SHP77 (cell line): ENCODE results near the gene LAMP5.

Experiments
- DNase-seq, 2 experiments: peaks; one replicate each; lab custom pipeline; 2025; lab: John Stamatoyannopoulos, UW

The LAMP5 gene

GRCh38 chr20:9514461-9515213 is at the start of gene LAMP5:
LAMP5 (plus strand) TSS chr20:9514590; CDS start chr20:9514853, 263 bp downstream.
- DNase-seq = no peak

DNA sequence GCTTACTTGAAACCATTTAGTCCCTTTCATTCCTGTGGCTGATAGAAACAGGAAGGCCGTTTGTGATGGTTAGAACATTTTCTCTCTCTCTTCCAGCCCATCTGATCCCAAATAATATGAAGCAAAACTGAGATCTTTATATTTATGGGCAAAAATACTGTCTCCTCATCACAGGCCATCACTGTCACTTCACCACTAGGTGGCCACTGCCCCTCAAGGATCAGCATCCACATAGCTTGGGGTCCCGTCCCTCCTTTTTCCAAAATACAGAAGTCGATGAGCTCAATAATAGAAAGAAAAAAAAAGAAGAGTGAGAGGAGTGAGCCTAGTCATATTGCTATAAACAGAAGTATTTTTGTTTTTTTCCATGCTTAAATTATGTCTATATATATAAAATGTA is 46.4 kb upstream of the LAMP5 start:
- DNase-seq = no peak

DNA sequence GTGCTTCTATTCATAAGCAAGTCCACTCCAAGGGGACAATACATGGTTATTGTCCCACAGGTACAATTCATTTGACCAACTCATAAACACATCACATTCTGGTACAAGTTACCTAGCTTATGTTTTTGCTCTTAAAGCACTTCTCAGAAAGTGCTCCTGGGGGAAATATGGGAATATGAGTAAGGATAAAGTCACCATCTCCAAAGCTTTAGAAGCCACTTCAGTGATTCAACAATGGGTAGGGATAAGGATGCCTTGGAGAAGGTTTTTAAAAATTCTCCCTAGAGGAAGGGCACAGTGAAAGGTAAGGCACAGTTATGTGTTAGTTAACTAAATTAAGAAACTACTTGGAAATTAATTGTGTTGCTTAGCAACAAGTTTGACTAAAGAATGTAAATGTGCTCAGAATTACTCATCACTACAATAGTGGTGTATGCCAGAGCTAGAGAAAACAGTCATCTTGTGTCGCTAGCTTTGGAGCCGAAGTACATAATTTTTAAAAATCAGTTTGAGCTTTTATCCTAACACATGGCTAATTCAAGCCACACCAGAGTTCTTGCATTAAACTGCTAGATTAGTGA is 39.5 kb upstream of the LAMP5 start:
- DNase-seq = no peak

DNA sequence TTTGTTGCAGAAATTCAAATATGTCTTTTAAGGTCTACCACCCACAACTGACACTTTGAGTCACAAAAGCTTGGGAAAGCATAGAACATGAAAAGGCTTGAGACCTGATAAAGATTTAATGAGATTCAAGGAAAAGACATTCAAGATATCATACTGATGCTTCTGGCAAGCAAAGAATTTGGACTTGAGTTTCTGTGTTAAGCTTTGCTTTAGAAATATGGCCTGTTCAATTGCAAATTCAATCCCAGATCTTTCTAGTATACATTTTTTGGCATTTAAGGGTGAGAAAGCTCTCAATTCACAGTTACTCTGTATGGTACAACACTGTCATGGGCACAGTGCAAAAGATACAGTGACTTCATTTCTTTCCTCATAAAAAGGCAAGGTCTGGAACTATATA is 38.9 kb upstream of the LAMP5 start:
- no peak for DNase-seq

DNA sequence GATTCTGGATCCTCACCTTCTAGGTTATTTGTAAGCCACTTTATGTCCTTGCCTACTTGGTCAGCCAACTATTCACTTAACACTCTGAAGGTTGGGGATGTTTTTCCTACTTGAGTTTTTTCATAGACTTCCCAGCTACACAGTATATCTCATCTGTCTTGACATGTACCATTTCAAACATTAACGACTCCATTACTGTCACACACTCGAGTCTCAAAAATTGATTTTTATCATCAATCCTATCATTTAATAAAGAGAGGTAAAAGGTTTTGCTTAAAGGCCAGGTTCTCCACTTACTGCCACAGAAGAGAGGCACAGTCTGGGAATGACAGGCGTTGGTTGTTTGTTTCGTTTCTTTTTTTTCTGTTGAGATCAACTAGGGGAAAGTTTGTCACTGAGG is 38.2 kb upstream of the LAMP5 start:
- no peak for DNase-seq

- no peak for DNase-seq
These were observed 37.8 kb upstream of the LAMP5 start for GRCh38 chr20:9476637-9477036.

- DNase-seq = no peak
These were observed 35.6 kb upstream of the LAMP5 start for GRCh38 chr20:9478771-9479170.

DNA sequence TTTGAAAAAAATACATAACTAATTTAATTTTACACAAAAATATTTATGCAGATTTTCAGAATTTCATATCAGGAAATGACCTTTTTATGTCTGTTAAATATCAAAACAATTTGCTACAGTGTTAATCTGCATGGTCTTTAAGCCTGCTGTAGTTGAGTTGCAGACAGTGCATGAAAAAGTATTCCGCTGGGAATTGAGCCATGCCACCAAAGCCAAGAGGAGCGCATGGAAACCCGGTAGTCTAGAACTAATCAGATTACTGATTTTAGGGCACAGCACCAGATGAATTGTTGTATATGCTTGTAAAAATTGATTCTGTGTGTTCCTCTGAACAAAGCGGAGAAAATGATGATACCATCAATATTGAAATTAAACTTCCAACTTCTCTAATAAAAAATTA is 34.3 kb upstream of the LAMP5 start:
- no peak for DNase-seq

DNA sequence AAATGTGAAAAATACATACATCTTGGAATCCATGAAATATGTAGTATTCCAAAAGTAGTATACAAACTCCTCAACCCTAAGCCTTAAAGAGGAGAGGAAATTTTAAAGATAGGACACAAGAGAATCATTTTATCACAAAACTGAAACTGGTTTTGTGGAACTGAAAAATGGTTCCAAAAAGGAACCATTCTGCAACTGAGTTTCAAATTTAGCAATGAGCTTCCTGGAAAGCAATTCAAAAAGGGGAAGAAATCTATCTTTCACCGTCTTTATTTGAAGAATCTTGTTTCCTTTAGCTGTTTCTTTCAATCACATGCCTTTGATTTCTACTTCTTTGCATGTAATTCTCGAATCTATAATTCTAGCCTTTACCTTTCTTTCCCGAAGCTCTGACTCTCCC is 32.2 kb upstream of the LAMP5 start:
- DNase-seq = no peak

DNA sequence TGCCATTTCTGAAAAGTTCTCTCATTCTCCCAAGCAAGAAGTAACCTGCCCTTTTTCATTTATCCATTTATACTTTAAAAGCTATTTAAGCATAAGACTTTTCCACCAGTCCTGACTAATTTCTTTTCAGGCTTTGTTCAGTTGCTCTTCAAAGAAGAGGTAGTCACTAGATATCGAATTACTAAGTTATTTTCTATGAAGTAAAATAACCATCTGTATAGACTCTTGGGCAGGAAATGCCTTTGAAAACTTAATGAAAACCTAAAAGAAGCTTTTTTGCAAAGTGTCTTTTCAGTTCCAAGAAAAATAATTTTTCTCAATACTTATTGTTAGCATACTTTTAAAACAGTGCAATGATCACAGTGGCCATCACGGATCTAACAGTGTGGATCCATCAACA is 31.3 kb upstream of the LAMP5 start:
- no peak for DNase-seq

DNA sequence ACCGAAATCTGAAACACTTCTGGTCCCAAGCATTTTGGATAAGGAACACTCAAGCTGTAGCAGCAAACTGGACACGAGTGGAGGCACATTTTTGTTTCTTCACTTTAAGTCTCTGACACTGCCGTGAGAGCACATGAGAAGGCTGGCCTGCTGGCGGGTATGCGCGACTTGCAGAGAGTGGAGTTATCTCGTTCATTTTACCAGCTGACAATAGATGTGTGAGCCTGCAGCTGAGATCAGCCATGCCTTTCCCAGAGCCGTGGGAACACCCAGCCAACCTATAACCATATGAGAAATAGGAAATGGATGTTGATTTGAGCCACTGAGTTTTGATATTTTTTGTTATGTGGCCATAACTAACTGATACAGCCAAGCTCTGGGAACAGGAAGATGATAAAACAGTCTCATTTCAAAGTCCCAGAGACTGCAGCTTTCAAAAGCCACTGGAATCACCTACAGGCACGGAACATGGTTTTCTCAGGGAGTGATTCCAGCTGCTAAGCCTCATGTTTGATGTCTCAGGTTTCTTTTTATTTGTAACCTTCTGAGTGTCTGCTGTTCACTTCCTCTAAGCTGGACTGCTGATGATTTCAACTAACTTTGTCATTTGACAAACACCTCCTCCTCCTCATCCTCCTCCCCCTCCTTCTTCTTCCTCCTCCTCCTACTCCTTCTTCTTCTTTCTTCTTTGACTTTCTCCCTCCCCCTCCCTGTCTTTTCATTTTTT is 28.6 kb upstream of the LAMP5 start:
- no peak for DNase-seq

DNA sequence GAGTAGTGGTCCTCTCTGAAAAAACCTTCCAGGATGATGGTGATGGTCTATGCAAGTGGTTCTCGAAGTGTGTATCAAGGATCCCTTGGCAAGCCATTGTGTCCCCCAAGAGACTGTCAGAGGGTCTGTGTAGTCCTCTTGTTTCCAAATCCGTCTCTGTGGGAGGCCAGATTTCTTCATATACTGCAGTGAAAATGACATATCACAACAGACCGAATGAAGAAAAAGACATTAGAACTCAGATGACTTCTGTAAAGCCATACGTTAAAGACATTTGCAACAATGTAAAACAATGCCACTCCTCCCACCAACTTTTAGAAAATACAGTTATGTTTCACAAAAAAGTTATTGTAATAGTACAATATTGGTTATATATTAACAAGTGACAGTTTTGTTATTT is 27.2 kb upstream of the LAMP5 start:
- DNase-seq = no peak

DNA sequence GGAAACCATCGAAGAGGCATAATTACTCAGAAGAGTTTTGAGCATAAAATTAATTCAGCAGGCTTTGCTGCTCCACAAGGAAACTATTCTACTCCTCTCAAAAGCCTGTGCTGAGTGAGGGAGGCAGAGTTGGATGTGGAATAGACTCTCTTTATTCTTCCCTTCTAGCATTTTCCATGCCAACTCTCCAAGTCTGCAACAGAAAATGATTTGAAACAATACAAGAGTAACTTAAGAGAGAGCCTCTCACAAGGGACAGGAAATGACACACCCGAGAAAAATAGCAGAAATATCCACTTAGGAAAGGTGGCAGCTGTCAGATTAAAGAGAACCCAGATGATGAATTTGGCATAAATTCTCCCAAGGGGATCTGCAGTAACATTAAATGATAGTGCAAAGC is 26.3 kb upstream of the LAMP5 start:
- DNase-seq = no peak

- DNase-seq = no peak
These were observed 24.2 kb upstream of the LAMP5 start for GRCh38 chr20:9490161-9490560.

GRCh38 chr20:9490631-9491030 is 23.8 kb upstream of the LAMP5 start:
- DNase-seq = no peak

DNA sequence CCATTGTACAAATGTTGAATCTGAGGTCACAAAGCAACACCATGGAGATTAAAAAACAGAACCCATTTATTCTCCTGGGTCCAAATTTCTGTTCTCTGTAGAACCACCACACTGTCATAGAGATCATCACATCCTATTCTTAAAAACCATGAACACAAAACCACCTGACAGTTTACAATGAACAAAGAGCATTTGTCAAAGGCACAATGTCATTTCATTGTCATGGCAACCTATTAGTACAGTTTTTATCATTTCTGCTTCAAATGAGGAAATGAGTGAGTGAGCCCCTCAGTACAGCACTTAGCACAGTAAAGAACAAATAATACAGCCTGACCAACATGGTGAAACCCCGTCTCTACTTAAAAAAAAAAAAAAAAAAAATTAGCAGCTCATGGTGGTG is 23.1 kb upstream of the LAMP5 start:
- no peak for DNase-seq

- no peak for DNase-seq
These were observed 22.3 kb upstream of the LAMP5 start for GRCh38 chr20:9492067-9492466.

DNA sequence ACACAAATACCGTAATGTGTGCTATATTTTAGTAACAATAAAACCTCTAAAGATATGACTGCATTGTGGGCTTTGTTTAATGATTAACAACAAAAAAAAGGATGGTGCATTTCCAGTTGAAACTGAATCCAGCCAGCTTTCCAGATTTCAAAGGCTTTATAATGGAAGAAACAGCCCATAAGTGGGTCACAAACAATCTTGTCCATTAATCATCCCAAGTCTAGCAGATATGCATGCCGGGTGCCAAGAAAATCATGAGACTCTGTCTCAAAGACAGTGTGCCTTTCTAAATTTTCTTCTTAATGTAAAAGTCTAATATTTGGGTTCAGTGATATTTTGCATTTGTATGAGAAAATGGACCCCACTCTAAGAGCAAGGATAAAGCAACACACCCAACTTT is 20.6 kb upstream of the LAMP5 start:
- no peak for DNase-seq

- DNase-seq = no peak
These were observed 18.7 kb upstream of the LAMP5 start for GRCh38 chr20:9495701-9496100.

- no peak for DNase-seq
These were observed 18.2 kb upstream of the LAMP5 start for GRCh38 chr20:9496155-9496554.

GRCh38 chr20:9498322-9498721 is 16.1 kb upstream of the LAMP5 start:
- no peak for DNase-seq

DNA sequence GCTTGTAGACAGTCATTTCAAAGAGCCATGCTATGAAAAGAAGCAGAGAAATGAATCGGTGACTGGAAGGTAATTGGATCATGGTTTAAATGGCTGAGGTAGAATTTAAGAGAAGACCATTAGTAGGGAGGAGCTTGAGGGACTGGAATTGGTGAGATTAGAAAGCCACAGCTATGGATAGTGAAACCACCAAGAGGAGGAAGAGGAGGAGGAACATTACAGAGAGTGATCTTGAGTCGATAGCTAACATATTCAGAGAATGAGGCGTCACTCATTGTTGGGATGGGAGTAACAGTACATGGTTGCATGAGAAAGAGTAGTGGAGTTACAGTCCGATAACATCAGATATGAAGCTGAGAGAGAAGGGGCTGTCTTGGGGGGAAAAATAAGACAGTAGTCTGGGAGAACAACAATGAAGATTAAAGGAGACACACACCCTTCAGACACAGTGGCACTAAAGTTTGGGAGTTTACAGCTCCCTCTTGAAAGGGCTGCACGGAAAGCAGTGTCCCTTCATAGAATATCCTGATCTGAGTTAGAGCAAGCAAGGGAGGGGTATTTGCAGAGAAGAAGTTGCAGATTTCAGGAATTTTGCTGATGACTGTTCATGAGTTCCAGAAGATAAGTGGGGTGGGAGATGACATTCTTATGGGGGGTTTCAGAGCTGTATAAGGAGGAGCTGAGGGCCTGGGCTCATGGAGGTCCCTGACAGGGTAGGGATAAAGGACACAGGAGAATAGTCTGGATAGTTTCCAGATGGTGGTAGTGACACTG is 15.1 kb upstream of the LAMP5 start:
- DNase-seq = no peak

DNA sequence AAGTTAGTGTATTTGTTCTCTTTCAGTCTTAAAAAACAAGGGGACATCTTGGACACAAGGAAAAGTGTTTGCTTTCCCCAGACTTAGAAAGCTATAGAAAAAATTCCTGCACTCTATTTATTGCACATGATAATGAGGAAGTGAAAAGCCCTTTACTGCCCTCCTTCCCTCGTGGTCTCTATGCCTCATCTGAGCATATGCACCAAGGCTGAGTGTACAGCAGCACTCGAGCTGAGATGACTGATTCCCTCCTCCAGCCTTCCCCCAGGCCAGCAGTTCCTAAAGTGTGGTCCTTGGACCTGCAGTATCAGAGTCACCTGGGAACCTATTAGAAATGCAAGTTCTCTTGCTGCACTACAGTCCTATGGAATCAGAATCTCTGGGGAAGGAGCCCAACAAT is 14.3 kb upstream of the LAMP5 start:
- no peak for DNase-seq
